ENCODE data around the gene RETREG1.

RETREG1 gene

DNA sequence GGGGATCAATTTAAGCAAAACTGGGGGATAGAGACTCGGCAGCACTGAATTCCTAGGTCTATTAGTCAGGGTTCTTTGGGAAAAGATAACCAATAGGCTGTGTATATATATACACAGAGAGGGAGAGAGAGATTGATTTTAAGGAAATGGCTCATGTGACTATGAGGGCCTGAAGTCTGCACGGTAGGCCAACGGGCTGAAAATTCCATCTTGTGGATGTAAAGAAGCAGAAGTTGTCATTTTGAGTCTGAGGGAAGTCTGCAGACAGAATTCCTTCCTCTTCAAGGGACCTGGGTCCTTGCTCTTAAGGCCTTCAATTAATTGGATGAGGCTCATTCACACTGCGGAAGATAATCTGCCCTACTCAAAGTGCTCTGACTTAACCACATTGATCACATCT, 91.1 kb downstream of the RETREG1 start:
- TF ChIP-seq CTCF (IDR thresholded peaks at IDR 0.05; ENCODE audit: extremely low read depth, missing control alignments) = no peak
- DNase-seq (ENCODE audit: low spot score) = no peak

- TF ChIP-seq CTCF (IDR thresholded peaks at IDR 0.05; ENCODE audit: extremely low read depth, missing control alignments) = no peak
- no peak for DNase-seq (ENCODE audit: low spot score)
These were observed 92.5 kb downstream of the RETREG1 start for GRCh38 chr5:16524286-16524685.

DNA sequence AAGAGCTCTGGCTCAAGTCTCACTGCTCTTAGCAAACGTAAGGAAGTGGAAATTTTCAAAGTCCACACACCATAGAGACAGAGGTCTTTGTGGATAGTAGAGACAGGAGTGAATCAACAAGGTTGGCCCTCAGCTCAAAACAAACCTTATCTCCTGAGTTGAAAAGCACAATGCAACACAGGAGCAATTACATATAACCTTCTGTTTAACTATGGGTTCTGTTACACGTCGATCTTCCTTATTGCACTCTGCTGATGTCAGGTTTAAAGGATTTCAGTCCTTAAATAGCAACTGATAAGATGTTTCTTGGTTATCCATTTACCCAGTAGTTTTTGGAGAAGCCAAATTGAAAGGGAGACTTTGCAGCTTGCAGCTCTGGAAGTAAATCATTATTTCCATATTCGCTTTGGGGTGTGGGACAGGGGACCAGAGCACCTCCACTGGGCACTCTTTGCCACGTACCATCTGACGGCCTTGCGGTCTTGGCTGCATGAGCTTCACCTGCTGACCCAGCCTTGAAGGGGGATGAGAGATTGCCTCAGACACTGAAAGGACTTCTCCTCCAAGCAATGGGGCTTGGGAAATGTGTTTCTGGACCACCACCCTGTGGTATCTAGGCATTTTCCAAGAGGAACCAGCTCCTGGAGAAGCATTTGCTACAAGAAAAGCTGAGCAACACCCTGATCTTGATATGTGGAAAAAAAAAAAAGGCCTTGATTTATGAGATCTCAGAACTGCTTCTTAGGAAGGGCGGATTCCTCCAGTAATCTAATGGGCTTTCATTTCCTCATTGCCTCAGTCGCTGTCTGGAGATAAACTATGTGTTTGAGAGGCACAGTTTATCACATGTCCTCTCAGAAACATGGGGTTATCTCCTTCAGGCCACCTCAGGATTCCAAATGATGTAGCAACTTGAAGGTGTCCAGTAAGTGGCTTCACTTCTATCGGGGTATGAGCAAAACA, 95.0 kb downstream of the RETREG1 start:
- DNase-seq (ENCODE audit: low spot score) = no peak
- no peak for TF ChIP-seq CTCF (IDR thresholded peaks at IDR 0.05; ENCODE audit: extremely low read depth, missing control alignments)

DNA sequence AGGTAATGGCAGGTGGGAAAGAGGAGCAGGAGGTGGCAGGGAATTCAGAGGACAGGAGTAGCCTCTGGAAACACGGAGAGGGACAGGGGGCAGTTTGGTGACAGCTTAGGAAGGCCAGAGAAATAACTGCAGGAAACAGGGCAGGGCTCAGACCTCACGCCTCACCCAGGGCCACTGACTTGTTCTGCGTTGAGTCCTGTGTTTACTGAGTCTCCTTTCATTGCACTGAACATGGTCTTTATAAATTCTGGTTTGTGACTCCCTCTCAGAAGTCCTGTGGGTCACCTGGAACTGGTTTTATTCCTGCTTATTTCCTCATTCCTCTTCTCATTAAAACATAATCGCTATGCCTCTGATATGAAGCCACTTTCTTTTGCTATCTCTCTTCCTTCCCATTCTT, 96.0 kb downstream of the RETREG1 start:
- no peak for DNase-seq (ENCODE audit: low spot score)
- TF ChIP-seq CTCF (IDR thresholded peaks at IDR 0.05; ENCODE audit: extremely low read depth, missing control alignments) = no peak

GRCh38 chr5:16519435-16519834, 97.4 kb downstream of the RETREG1 start:
- TF ChIP-seq CTCF (IDR thresholded peaks at IDR 0.05; ENCODE audit: extremely low read depth, missing control alignments) = no peak
- no peak for DNase-seq (ENCODE audit: low spot score)

GRCh38 chr5:16518606-16519005, 98.2 kb downstream of the RETREG1 start:
- DNase-seq (ENCODE audit: low spot score) = no peak
- no peak for TF ChIP-seq CTCF (IDR thresholded peaks at IDR 0.05; ENCODE audit: extremely low read depth, missing control alignments)

DNA sequence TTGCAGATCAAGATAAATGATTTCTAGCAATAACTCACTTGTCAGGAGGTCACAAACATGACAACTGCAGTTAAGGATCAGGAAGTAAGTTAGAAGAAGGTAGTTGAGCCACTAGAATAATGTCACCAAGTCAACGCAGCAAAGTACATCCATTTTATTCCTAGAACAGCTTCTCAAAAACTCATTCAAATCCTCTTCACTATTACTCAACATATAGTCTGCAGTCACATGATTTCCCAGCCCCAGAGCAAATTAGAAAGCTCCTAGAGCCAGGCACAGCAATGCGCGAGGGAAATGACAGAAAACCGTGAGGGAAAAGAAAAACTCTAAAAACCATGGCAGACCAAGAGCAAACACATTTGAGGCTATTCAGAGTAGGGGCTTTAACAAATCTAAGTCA, 101.3 kb downstream of the RETREG1 start:
- DNase-seq (ENCODE audit: low spot score) = no peak
- no peak for TF ChIP-seq CTCF (IDR thresholded peaks at IDR 0.05; ENCODE audit: extremely low read depth, missing control alignments)
